Measurements from ENCODE around the gene NGRN. TPM values are rescaled to one million over a fixed set of nuclear protein-coding genes. Genes with fewer than 3 reads are reported as not detected.

Gene NGRN
- total and polyA plus RNA-seq, 3 experiments from 2014 or later = 34.1 to 45.8 (median 36.0) TPM

- peaks cover 0 to 1% of the 10 kb centered on the region in 2 donors for H3K27me3 Mint-ChIP-seq
- peaks cover 8 to 55% (median 15%) of the 10 kb centered on the region in 3 donors for H3K36me3 Mint-ChIP-seq
- ChIA-PET CTCF (interaction anchor here (0.7 to 2.2 kb wide), 9 partner anchors 10 to 701 kb away, joined by 3 to 9 read pairs (median 6); partner anchors contain the start of genes AP3S2, HDDC3, NGRN and SEMA4B), POLR2A (interaction anchor here (0.5 to 5.0 kb wide), 5 partner anchors 11 to 46 kb away, joined by 3 to 39 read pairs (median 3); partner anchors contain the start of genes NGRN, SEMA4B and TTLL13)
- Histone ChIP-seq H3K4me3 (ENCODE audit: low read length) (peak overlapping the region; percentile 74), H3K9me3 (ENCODE audit: low read length) (no peaks in the 10 kb centered on the region), H3K4me1 (ENCODE audit: insufficient read depth, low read length) (peaks cover 51% of the 10 kb centered on the region), H3K36me3 (ENCODE audit: insufficient read depth, low read length) (peaks cover 31% of the 10 kb centered on the region), H3K27me3 (ENCODE audit: insufficient read depth, low read length, poor library complexity, severe bottlenecking) (no peaks in the 10 kb centered on the region), H3K27ac (ENCODE audit: low read depth, low read length) (peak overlapping the region; percentile 92)
- peak; percentile 80 to 90 (median 87) for DNase-seq
- H3K27ac Mint-ChIP-seq = peak overlapping the region; percentile 96 to 100 (median 100)
- peak overlapping the region; percentile 84 to 98 (median 91) for H3K4me3 Mint-ChIP-seq
- H3K9me3 Mint-ChIP-seq = no peaks in the 10 kb centered on the region
- peaks cover 54 to 60% (median 58%) of the 10 kb centered on the region in 3 donors for H3K4me1 Mint-ChIP-seq
These were observed 34.1 kb upstream of the NGRN start for GRCh38 chr15:90231028-90232017.

DNA sequence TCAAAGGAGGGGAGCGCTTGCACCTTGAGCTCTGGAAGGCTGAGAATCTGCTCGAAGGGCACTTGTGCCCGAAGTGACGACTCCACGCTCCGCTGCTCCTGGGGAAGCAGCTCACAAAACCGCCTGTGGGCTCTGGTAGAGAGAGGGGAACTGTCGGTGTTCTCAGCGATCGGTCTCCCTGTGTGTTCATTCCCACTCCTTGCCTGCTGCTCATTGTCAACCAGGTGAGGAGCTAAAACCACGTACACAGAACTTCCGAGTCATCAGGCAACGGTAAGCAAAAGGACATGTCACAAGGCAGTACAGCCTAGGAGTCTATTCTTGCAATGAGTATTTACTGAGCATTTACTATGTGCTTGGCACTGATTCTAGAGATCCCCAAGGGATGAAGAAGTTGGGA lies 33.3 kb upstream of the NGRN start:
- peak overlapping the region; percentile 84 to 98 (median 91) for H3K4me3 Mint-ChIP-seq
- ChIA-PET POLR2A (interaction anchor here (0.5 to 5.0 kb wide), 3 partner anchors 31 to 130 kb away, joined by 4 to 39 read pairs (median 11); partner anchors contain the start of genes IDH2 and SEMA4B), CTCF (interaction anchor here (0.7 kb wide), 1 partner anchor 34 kb away, joined by 3 read pairs; no protein-coding TSS in a partner anchor)
- Histone ChIP-seq H3K36me3 (ENCODE audit: insufficient read depth, low read length) (peaks cover 30% of the 10 kb centered on the region), H3K27me3 (ENCODE audit: insufficient read depth, low read length, poor library complexity, severe bottlenecking) (no peaks in the 10 kb centered on the region), H3K4me1 (ENCODE audit: insufficient read depth, low read length) (peaks cover 51% of the 10 kb centered on the region), H3K27ac (ENCODE audit: low read depth, low read length) (peak overlapping the region; percentile 92), H3K4me3 (ENCODE audit: low read length) (peak overlapping the region; percentile 74), H3K9me3 (ENCODE audit: low read length) (no peaks in the 10 kb centered on the region)
- no peak for DNase-seq
- peaks cover 8 to 58% (median 17%) of the 10 kb centered on the region in 3 donors for H3K36me3 Mint-ChIP-seq
- peak overlapping the region; percentile 96 to 100 (median 100) for H3K27ac Mint-ChIP-seq
- peaks cover 0 to 1% of the 10 kb centered on the region in 2 donors for H3K27me3 Mint-ChIP-seq
- no peaks in the 10 kb centered on the region for H3K9me3 Mint-ChIP-seq
- H3K4me1 Mint-ChIP-seq = peaks cover 54 to 60% (median 60%) of the 10 kb centered on the region in 3 donors

DNA sequence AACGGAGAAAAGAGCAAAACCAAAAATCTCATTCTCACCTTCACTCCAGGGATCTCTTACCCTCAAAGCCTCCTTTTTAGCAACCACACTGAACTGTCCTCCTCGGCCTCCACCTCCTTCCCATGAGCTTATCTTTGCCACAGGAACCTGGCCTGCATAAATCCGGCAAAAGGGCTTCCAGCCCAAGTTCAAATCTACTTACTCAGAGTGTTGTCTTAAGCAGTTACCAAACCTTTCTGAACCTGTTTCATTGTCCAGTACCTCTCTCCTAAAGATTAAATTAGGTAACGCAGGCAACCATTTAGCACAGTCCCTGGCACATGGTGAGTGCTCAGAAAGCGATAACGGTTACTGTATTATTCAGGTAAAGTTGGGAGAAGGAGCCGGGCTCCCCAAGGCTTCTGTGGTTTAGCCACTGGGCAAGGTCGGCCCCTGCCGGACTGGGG lies 32.5 kb upstream of the NGRN start:
- no peaks in the 10 kb centered on the region for H3K9me3 ChIP-seq (ENCODE audit: low read length)
- peak overlapping the region; percentile 96 to 100 (median 100) for H3K27ac Mint-ChIP-seq
- ChIA-PET CTCF (interaction anchor here (0.9 to 1.9 kb wide), 12 partner anchors 12 to 702 kb away, joined by 3 to 10 read pairs (median 5); partner anchors contain the start of genes HDDC3, IDH2, NGRN and TTLL13), POLR2A (interaction anchor here (0.5 to 5.0 kb wide), 8 partner anchors 16 to 670 kb away, joined by 3 to 39 read pairs (median 8); partner anchors contain the start of genes IDH2, MAN2A2, NGRN and SEMA4B)
- H3K4me1 Mint-ChIP-seq = peaks cover 54 to 60% (median 60%) of the 10 kb centered on the region in 3 donors
- peaks cover 8 to 63% (median 17%) of the 10 kb centered on the region in 3 donors for H3K36me3 Mint-ChIP-seq
- peak overlapping the region; percentile 92 for H3K27ac ChIP-seq (ENCODE audit: low read depth, low read length)
- peaks cover 51% of the 10 kb centered on the region for H3K4me1 ChIP-seq (ENCODE audit: insufficient read depth, low read length)
- no peaks in the 10 kb centered on the region for H3K27me3 ChIP-seq (ENCODE audit: insufficient read depth, low read length, poor library complexity, severe bottlenecking)
- peak overlapping the region; percentile 84 to 98 (median 91) for H3K4me3 Mint-ChIP-seq
- H3K9me3 Mint-ChIP-seq = no peaks in the 10 kb centered on the region
- H3K4me3 ChIP-seq (ENCODE audit: low read length) = peak overlapping the region; percentile 74
- DNase-seq = peak in 1 of 5 donors; percentile 34
- H3K36me3 ChIP-seq (ENCODE audit: insufficient read depth, low read length) = peaks cover 25% of the 10 kb centered on the region
- peaks cover 0 to 1% of the 10 kb centered on the region in 2 donors for H3K27me3 Mint-ChIP-seq

GRCh38 chr15:90233387-90234095 lies 31.9 kb upstream of the NGRN start, which contains the start of gene CIB1:
TSS of gene CIB1 (minus strand) at chr15:90233941. CDS start at chr15:90233885, 56 bp downstream.
- H3K36me3 Mint-ChIP-seq = peaks cover 8 to 68% (median 22%) of the 10 kb centered on the region in 3 donors
- POLR2A ChIA-PET = interaction anchor here (0.7 to 5.0 kb wide), 11 partner anchors 9 to 670 kb away, joined by 3 to 39 read pairs (median 5); partner anchors contain the start of genes AP3S2, IDH2, IQGAP1 and MAN2A2
- H3K9me3 Mint-ChIP-seq = no peaks in the 10 kb centered on the region
- H3K27me3 ChIP-seq (ENCODE audit: insufficient read depth, low read length, poor library complexity, severe bottlenecking) = no peaks in the 10 kb centered on the region
- H3K27me3 Mint-ChIP-seq = peaks cover 0 to 1% of the 10 kb centered on the region in 2 donors
- CTCF ChIA-PET = interaction anchor here (0.9 to 1.9 kb wide), 16 partner anchors 12 to 701 kb away, joined by 3 to 10 read pairs (median 5); partner anchors contain the start of genes HDDC3, IDH2, MAN2A2 and NGRN
- peak within 1 kb of the TSS; percentile 96 to 100 (median 100) for H3K27ac Mint-ChIP-seq
- H3K4me3 Mint-ChIP-seq = peak within 1 kb of the TSS; percentile 84 to 98 (median 91)
- no peaks in the 10 kb centered on the region for H3K9me3 ChIP-seq (ENCODE audit: low read length)
- H3K27ac ChIP-seq (ENCODE audit: low read depth, low read length) = peak within 1 kb of the TSS; percentile 92
- peak within 1 kb of the TSS; percentile 90 for H3K4me3 ChIP-seq (ENCODE audit: low read length)
- peaks cover 51% of the 10 kb centered on the region for H3K4me1 ChIP-seq (ENCODE audit: insufficient read depth, low read length)
- H3K4me1 Mint-ChIP-seq = peaks cover 57 to 65% (median 60%) of the 10 kb centered on the region in 3 donors
- DNase-seq = peak; percentile 94 to 99 (median 97)
- peaks cover 21% of the 10 kb centered on the region for H3K36me3 ChIP-seq (ENCODE audit: insufficient read depth, low read length)

GRCh38 chr15:90234096-90234988 lies 31.1 kb upstream of the NGRN start, which contains the start of gene GDPGP1:
TSS of gene GDPGP1 (plus strand) at chr15:90234209. CDS start at chr15:90240909, 6,700 bp downstream.
- H3K36me3 ChIP-seq (ENCODE audit: insufficient read depth, low read length) = peaks cover 13% of the 10 kb centered on the region
- ChIA-PET POLR2A (interaction anchor here (0.7 to 5.0 kb wide), 10 partner anchors 9 to 669 kb away, joined by 3 to 39 read pairs (median 5); partner anchors contain the start of genes AP3S2, IDH2, IQGAP1 and MAN2A2), CTCF (interaction anchor here (1.0 to 1.9 kb wide), 15 partner anchors 13 to 700 kb away, joined by 3 to 10 read pairs (median 5); partner anchors contain the start of genes HDDC3, MAN2A2, NGRN and SEMA4B)
- Mint-ChIP-seq H3K27ac (peak within 1 kb of the TSS; percentile 96 to 100 (median 100)), H3K4me3 (peak within 1 kb of the TSS; percentile 84 to 98 (median 91)), H3K27me3 (peaks cover 0 to 1% of the 10 kb centered on the region in 2 donors), H3K9me3 (no peaks in the 10 kb centered on the region), H3K4me1 (peaks cover 52 to 63% (median 56%) of the 10 kb centered on the region in 3 donors), H3K36me3 (peaks cover 8 to 67% (median 24%) of the 10 kb centered on the region in 3 donors)
- H3K4me1 ChIP-seq (ENCODE audit: insufficient read depth, low read length) = peaks cover 43% of the 10 kb centered on the region
- H3K9me3 ChIP-seq (ENCODE audit: low read length) = no peaks in the 10 kb centered on the region
- no peaks in the 10 kb centered on the region for H3K27me3 ChIP-seq (ENCODE audit: insufficient read depth, low read length, poor library complexity, severe bottlenecking)
- H3K4me3 ChIP-seq (ENCODE audit: low read length) = peak within 1 kb of the TSS; percentile 90
- peak within 1 kb of the TSS; percentile 92 for H3K27ac ChIP-seq (ENCODE audit: low read depth, low read length)
- no peak for DNase-seq

- ChIA-PET CTCF (interaction anchor here (1.3 to 1.6 kb wide), 2 partner anchors 14 to 61 kb away, joined by 3 to 4 read pairs; no protein-coding TSS in a partner anchor), POLR2A (interaction anchor here (0.6 kb wide), 1 partner anchor 22 kb away, joined by 3 read pairs; no protein-coding TSS in a partner anchor)
- Mint-ChIP-seq H3K27ac (peak overlapping the region in 7 of 8 donors; percentile 1 to 64 (median 27)), H3K36me3 (peaks cover 0 to 48% (median 20%) of the 10 kb centered on the region in 3 donors), H3K4me3 (peak overlapping the region in 1 of 7 donors; percentile 13), H3K4me1 (peaks cover 15 to 23% (median 19%) of the 10 kb centered on the region in 3 donors), H3K9me3 (no peaks in the 10 kb centered on the region), H3K27me3 (no peaks in the 10 kb centered on the region)
- Histone ChIP-seq H3K27me3 (ENCODE audit: insufficient read depth, low read length, poor library complexity, severe bottlenecking) (no peaks in the 10 kb centered on the region), H3K27ac (ENCODE audit: low read depth, low read length) (no peak overlapping the region), H3K9me3 (ENCODE audit: low read length) (no peaks in the 10 kb centered on the region), H3K4me1 (ENCODE audit: insufficient read depth, low read length) (peaks cover 8% of the 10 kb centered on the region), H3K36me3 (ENCODE audit: insufficient read depth, low read length) (no peaks in the 10 kb centered on the region), H3K4me3 (ENCODE audit: low read length) (no peak overlapping the region)
- DNase-seq = no peak
These were observed 26.1 kb upstream of the NGRN start for GRCh38 chr15:90239371-90239770.
